Fibroblast of villous mesenchyme (primary cell): ENCODE data around the gene SLX9. TPM values are rescaled to one million over a fixed set of nuclear protein-coding genes. Genes with fewer than 3 reads are reported as not detected.
A peak's percentile ranks its signal among the peaks of the same experiment; 100 is the strongest.

Source experiments
- DNase-seq: peaks from one replicate; pipeline ENCODE4 v3.0.0-alpha.2; 2010; ENCODE audit warnings: low read depth
- H3K4me3 ChIP-seq: 2 replicates; pipeline ENCODE4 v1.5.1; 2011; ENCODE audit warnings: low read depth, mild to moderate bottlenecking, low read length
- CTCF ChIP-seq: IDR thresholded peaks from 2 replicates; pipeline ENCODE4 v1.5.1; 2012; ENCODE audit warnings: low read depth, mild to moderate bottlenecking, low read length; ENCODE audit not compliant: insufficient read depth
- total RNA-seq: library from RNA; depleted of rRNA; stranded (reverse); fragments of >200 nt; gene quantifications from 2 replicates; pipeline ENCODE4 v1.2.3, GENCODE V29; 2012

The SLX9 gene
- total RNA-seq, 1 donor, result 12.1 TPM

DNA sequence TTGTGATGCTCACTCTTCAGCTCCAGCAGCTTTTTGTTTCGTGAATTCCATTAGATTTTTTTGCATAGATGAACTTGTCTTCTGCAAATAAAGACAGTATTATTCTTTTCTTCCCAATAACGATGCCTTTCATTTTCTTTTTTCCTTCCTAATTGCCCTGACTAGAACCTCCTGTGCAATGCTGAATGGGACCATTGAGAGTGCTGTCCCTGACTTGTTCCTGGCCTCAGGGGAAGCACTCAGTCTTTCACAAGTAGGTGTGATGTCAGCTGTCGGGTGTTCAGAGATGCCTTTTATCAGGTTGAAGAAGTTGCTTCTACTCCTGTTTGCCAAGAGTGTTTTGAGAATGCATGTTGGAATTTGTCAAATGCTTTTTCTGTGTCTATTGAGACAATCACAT is 70.3 kb downstream of the SLX9 start:
- no peak for TF ChIP-seq CTCF
- DNase-seq, result no peak

GRCh38 chr21:45010860-45011259 is 71.0 kb downstream of the SLX9 start:
- H3K4me3 ChIP-seq, result no peak overlapping the region
- no peak for TF ChIP-seq CTCF
- no peak for DNase-seq

More for the DNA sequence above, 70.3 kb downstream of the SLX9 start:
- no peak overlapping the region for H3K4me3 ChIP-seq

DNA sequence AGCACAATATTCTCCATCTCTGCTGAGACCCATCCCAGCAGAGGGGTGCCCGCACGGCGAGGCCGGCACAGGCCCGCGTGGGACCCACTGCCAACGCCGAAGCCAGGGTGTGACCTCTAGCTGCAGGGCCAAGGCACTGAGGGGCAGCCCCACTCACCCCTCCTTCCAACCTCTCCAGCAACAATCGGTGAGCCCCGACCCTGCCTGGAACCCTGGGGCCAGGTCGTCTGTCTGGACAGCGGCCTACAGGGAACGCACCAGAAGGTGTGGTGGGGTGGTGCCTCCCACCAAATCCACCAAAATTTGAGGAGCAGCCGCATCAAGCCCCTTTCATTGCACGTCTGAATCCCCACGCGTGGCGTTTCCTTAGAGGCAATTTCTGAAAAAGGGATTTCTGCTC is 71.6 kb downstream of the SLX9 start:
- DNase-seq, result no peak
- TF ChIP-seq CTCF, result no peak
- no peak overlapping the region for H3K4me3 ChIP-seq

DNA sequence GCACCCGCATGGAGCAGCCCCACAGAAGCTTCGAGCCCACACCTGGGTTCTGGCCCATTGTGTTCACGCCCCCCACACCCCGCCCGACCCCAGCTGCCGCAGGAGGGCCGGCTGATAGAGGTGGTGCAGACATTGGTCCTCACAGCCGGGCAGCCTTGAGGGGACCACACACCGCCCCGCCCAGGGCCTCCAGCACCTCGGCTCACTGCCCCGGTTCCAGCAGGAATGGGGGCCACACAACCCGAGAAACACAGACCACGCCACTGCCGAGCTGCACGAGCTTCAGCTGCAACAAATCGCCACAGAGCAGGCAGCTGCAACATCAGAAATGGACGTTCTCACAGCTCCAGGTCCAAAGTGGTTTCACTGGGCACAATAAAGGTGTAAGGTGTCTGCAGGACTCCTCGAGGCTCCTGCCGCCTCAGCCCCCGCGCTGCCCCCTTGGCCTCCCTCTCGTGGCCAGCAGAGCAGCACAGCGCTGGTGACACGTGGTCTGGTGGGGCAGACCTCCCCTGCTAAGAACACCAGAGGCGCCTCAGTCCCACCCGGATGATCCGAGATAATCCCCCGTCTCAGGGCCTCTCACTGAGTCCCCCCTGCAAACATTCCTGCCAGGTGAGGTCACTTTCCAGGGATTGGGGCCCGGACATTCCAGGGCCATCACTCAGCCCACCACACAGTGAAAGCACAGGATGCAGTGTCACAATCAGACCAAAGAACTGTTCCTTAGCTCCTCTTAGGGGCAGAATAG is 72.3 kb downstream of the SLX9 start:
- DNase-seq, result peak; percentile 88
- TF ChIP-seq CTCF, result peak; percentile 34
- no peak overlapping the region for H3K4me3 ChIP-seq

DNA sequence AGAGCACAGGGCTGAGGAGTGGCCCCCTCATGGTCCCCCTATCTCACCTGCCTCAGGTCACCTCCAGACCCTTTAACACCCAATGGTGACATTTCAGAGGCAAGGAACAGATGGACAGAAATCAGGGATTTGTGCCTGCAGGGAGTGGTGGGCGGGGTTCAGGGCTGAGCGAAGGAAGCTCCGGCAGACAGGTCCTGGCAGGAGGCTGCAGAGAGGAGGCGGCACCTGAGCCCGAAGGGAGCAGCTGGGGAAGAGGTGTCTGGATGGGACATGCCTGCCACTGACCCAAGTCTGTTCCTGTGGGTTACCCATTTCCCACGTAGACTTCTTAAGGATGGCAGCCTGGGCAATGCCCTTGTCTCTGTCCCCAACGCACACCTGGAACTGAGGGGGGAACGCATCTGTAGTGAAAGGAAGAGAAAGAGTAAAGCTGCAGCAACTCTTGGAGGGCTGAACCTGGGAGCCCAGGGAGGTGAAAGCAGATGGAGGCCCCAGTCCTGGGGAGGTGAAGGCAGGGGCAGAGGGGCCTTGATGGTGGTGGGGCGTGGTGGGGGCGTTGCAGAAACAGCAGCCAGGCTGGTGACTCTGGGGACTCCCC is 72.9 kb downstream of the SLX9 start:
- no peak overlapping the region for H3K4me3 ChIP-seq
- no peak for DNase-seq
- no peak for TF ChIP-seq CTCF

- TF ChIP-seq CTCF, result peak; percentile 3
- H3K4me3 ChIP-seq, result no peak overlapping the region
- no peak for DNase-seq
These were observed 73.5 kb downstream of the SLX9 start for GRCh38 chr21:45013260-45013841.
